GM23338 (cell line): ENCODE data around the gene BIRC3. TPM values are rescaled to one million over a fixed set of nuclear protein-coding genes. Genes with fewer than 3 reads are reported as not detected.

Experiments used
- ATAC-seq: fragments of 200-7000 bp; cut with Tn5 transposase; 3 replicates; pipeline ENCODE4 v1.9.1; 2020
- DNase-seq: peaks from one replicate; pipeline ENCODE4 v3.0.0-alpha.2; 2015; ENCODE audit warnings: low spot score
- H2AFZ ChIP-seq: fragments of 200-600 bp; sonication (generic); 2 replicates; pipeline ENCODE4 v1.8.0; 2016; ENCODE audit warnings: antibody characterized with exemption, mild to moderate bottlenecking, moderate library complexity
- H3F3A ChIP-seq: fragments of 200-600 bp; sonication (generic); replicated peaks from 2 replicates; pipeline ENCODE4 v1.8.0; 2017; ENCODE audit warnings: antibody characterized with exemption, mixed run types, low read depth
- H3K27ac ChIP-seq: fragments of 200-600 bp; sonication (generic); 2 replicates; pipeline ENCODE4 v1.6.1; 2016; ENCODE audit warnings: low read depth
- H3K27me3 ChIP-seq: fragments of 200-600 bp; sonication (generic); 2 replicates; pipeline ENCODE4 v1.8.0; 2016; ENCODE audit warnings: mild to moderate bottlenecking, mixed run types, moderate library complexity; ENCODE audit not compliant: insufficient read depth
- H3K36me3 ChIP-seq: fragments of 200-600 bp; sonication (generic); 2 replicates; pipeline ENCODE4 v1.8.0; 2016; ENCODE audit warnings: mild to moderate bottlenecking; ENCODE audit not compliant: insufficient read depth
- H3K4me1 ChIP-seq: fragments of 200-600 bp; sonication (generic); 2 replicates; pipeline ENCODE4 v1.8.0; 2016; ENCODE audit warnings: mild to moderate bottlenecking, moderate library complexity; ENCODE audit not compliant: insufficient read depth
- H3K4me2 ChIP-seq: fragments of 200-600 bp; sonication (generic); 2 replicates; pipeline ENCODE4 v1.7.1; 2017; ENCODE audit warnings: mixed run types
- H3K4me3 ChIP-seq: fragments of 200-600 bp; sonication (generic); 2 replicates; pipeline ENCODE4 v1.6.1; 2016; ENCODE audit warnings: mixed run types
- H3K79me2 ChIP-seq: fragments of 200-600 bp; sonication (generic); replicated peaks from 2 replicates; pipeline ENCODE4 v1.8.0; 2017; ENCODE audit warnings: mild to moderate bottlenecking; ENCODE audit not compliant: insufficient read depth
- H3K9me2 ChIP-seq: fragments of 200-600 bp; sonication (generic); 2 replicates; pipeline ENCODE4 v1.8.0; 2017; ENCODE audit not compliant: insufficient read depth
- H4K20me1 ChIP-seq: fragments of 200-600 bp; sonication (generic); replicated peaks from 2 replicates; pipeline ENCODE4 v1.8.0; 2017; ENCODE audit warnings: mild to moderate bottlenecking; ENCODE audit not compliant: insufficient read depth
- H3K27ac Mint-ChIP-seq: 2 replicates; pipeline ENCODE4 v1.8.0; 2020; ENCODE audit warnings: inconsistent platforms, mild to moderate bottlenecking, moderate library complexity, mixed read lengths
- H3K27me3 Mint-ChIP-seq: 3 replicates; pipeline ENCODE4 v1.8.0; 2022; ENCODE audit warnings: low read depth, mild to moderate bottlenecking, moderate library complexity, mixed read lengths, inconsistent platforms; ENCODE audit not compliant: insufficient read depth, poor library complexity
- H3K36me3 Mint-ChIP-seq: 3 replicates; pipeline ENCODE4 v1.8.0; 2021; ENCODE audit warnings: low read depth, mild to moderate bottlenecking, inconsistent platforms, moderate library complexity, mixed read lengths
- H3K4me1 Mint-ChIP-seq: 3 replicates; pipeline ENCODE4 v1.8.0; 2020; ENCODE audit warnings: mild to moderate bottlenecking, inconsistent platforms, mixed read lengths
- H3K4me3 Mint-ChIP-seq: 3 replicates; pipeline ENCODE4 v1.8.0; 2021; ENCODE audit warnings: moderate library complexity, mild to moderate bottlenecking, inconsistent platforms, mixed read lengths
- H3K9me3 Mint-ChIP-seq: 3 replicates; pipeline ENCODE4 v1.8.0; 2020; ENCODE audit warnings: moderate library complexity, mild to moderate bottlenecking, inconsistent platforms, mixed read lengths
- CREB1 ChIP-seq: fragments of 250-450 bp; sonication (Bioruptor Pico); IDR thresholded peaks from 2 replicates; pipeline ENCODE4 v1.5.0; 2020; ENCODE audit warnings: low read depth, mild to moderate bottlenecking, moderate library complexity
- CTCF ChIP-seq, 2 experiments: fragments of 200-600 bp in 1 of 2; sonication (generic) in 1 of 2; conservative IDR thresholded peaks; 2 replicates each; pipeline versions ENCODE4 v1.5.1 to v1.6.1; 2016 to 2017; ENCODE audit warnings: antibody characterized with exemption in 2 of 2, low read depth in 2 of 2, mild to moderate bottlenecking in 2 of 2, moderate library complexity in 1 of 2
- ETS1 ChIP-seq: IDR thresholded peaks from 2 replicates; pipeline ENCODE4 v1.6.1; 2016; ENCODE audit warnings: antibody characterized with exemption
- EZH2 ChIP-seq: fragments of 200-600 bp; sonication (generic); IDR thresholded peaks from one replicate; pipeline ENCODE4 v1.8.0; 2017; ENCODE audit warnings: antibody characterized with exemption, mild to moderate bottlenecking, low read depth; ENCODE audit not compliant: unreplicated experiment
- EZH2phosphoT487 ChIP-seq: fragments of 200-600 bp; sonication (generic); IDR thresholded peaks from one replicate; pipeline ENCODE4 v1.8.1; 2018; ENCODE audit warnings: antibody characterized with exemption; ENCODE audit not compliant: unreplicated experiment
- JUNB ChIP-seq: IDR thresholded peaks from one replicate; pipeline ENCODE4 v1.6.1; 2016; ENCODE audit warnings: antibody characterized with exemption; ENCODE audit not compliant: unreplicated experiment
- NANOG ChIP-seq: IDR thresholded peaks from 2 replicates; pipeline ENCODE4 v1.6.1; 2016; ENCODE audit warnings: antibody characterized with exemption, borderline replicate concordance
- POLR2AphosphoS5 ChIP-seq: IDR thresholded peaks from 2 replicates; pipeline ENCODE4 v1.6.1; 2016; ENCODE audit warnings: antibody characterized with exemption, low read depth
- REST ChIP-seq: IDR thresholded peaks from one replicate; pipeline ENCODE4 v1.6.1; 2018; ENCODE audit warnings: antibody characterized with exemption; ENCODE audit not compliant: unreplicated experiment
- STAT1 ChIP-seq: IDR thresholded peaks from one replicate; pipeline ENCODE4 v1.6.1; 2016; ENCODE audit warnings: antibody characterized with exemption; ENCODE audit not compliant: unreplicated experiment
- ZNF114 ChIP-seq: fragments of 250-450 bp; sonication (Bioruptor Pico); IDR thresholded peaks from 2 replicates; pipeline ENCODE4 v1.5.0; 2020; ENCODE audit warnings: mild to moderate bottlenecking, moderate library complexity
- ZNF331 ChIP-seq: fragments of 250-450 bp; sonication (Bioruptor Pico); IDR thresholded peaks from 2 replicates; pipeline ENCODE4 v1.5.0; 2020; ENCODE audit warnings: low read depth, mild to moderate bottlenecking, moderate library complexity
- ZNF462 ChIP-seq: fragments of 250-450 bp; sonication (Bioruptor Pico); IDR thresholded peaks from 2 replicates; pipeline ENCODE4 v1.5.0; 2020; ENCODE audit warnings: mild to moderate bottlenecking, moderate library complexity
- polyA plus RNA-seq: library from polyadenylated mRNA; unstranded; fragments of >200 nt; fragmentation: Nextera tagmentation; extraction: Ambion mirVana; gene quantifications from 2 replicates; pipeline ENCODE4 v1.2.1, GENCODE V29; 2016
- total RNA-seq: library from RNA; depleted of rRNA; stranded (reverse); fragments of >200 nt; shearing (Covaris generic); gene quantifications from 2 replicates; pipeline ENCODE4 v1.2.3, GENCODE V29; 2014

Gene BIRC3
- total and polyA plus RNA-seq, 2 experiments from 2014 or later, result 0.03 TPM; not detected in 1

- ATAC-seq (no peak), DNase-seq (no peak)
- TF ChIP-seq EZH2phosphoT487 (no peak), ZNF114 (CRISPR knock-in tag) (no peak), POLR2AphosphoS5 (no peak), REST (no peak), ZNF462 (CRISPR knock-in tag) (no peak), JUNB (no peak), CREB1 (CRISPR knock-in tag) (no peak), ETS1 (no peak), CTCF (conservative IDR thresholded peaks at IDR 0.05; ENCODE audit: low read depth in 2 of 2) (no peak), ZNF331 (CRISPR knock-in tag) (no peak), EZH2 (no peak), NANOG (no peak), STAT1 (no peak)
- Mint-ChIP-seq H3K27ac (no peak overlapping the region), H3K27me3 (peaks cover 6% of the 10 kb centered on the region), H3K4me1 (peaks cover 18% of the 10 kb centered on the region), H3K4me3 (no peak overlapping the region), H3K9me3 (no peaks in the 10 kb centered on the region), H3K36me3 (peaks cover 3% of the 10 kb centered on the region; the same call in 1 of the 3 replicates)
- Histone ChIP-seq H3K4me2 (no peak overlapping the region), H3K36me3 (no peaks in the 10 kb centered on the region), H3K9me2 (no peaks in the 10 kb centered on the region), H3K27me3 (no peaks in the 10 kb centered on the region), H2AFZ (no peak overlapping the region), H3K79me2 (no peaks in the 10 kb centered on the region), H4K20me1 (no peaks in the 10 kb centered on the region), H3K4me1 (no peaks in the 10 kb centered on the region), H3F3A (no peaks in the 10 kb centered on the region), H3K27ac (no peak overlapping the region), H3K4me3 (no peak overlapping the region)
Observed at GRCh38 chr11:102387043-102387781, 69.9 kb downstream of the BIRC3 start.
